NCI-H748 (cell line): ENCODE data around the gene FTCDNL1.
A peak's percentile ranks its signal among the peaks of the same experiment; 100 is the strongest.

Source experiments
- DNase-seq: peaks from one replicate; lab custom pipeline; 2025; ENCODE audit not compliant: unreplicated experiment; lab: John Stamatoyannopoulos, UW

The FTCDNL1 gene

GRCh38 chr2:199842631-199843395 lies 8.2 kb downstream of the FTCDNL1 start:
- no peak for DNase-seq

- DNase-seq: no peak
Measured at GRCh38 chr2:199841409-199841808, 9.6 kb downstream of the FTCDNL1 start.

GRCh38 chr2:199838399-199838798 lies 12.6 kb downstream of the FTCDNL1 start:
- DNase-seq: peak; percentile 71

- no peak for DNase-seq
Measured at GRCh38 chr2:199836943-199837342, 14.0 kb downstream of the FTCDNL1 start.

- peak; percentile 18 for DNase-seq
Measured at GRCh38 chr2:199833525-199833924, 17.5 kb downstream of the FTCDNL1 start.

GRCh38 chr2:199830531-199830930 lies 20.5 kb downstream of the FTCDNL1 start:
- no peak for DNase-seq

GRCh38 chr2:199829628-199830027 lies 21.4 kb downstream of the FTCDNL1 start:
- DNase-seq: no peak

GRCh38 chr2:199819746-199820145 lies 31.2 kb downstream of the FTCDNL1 start:
- no peak for DNase-seq

- DNase-seq: peak; percentile 62
Measured at GRCh38 chr2:199818754-199819153, 32.2 kb downstream of the FTCDNL1 start.

- peak; percentile 89 for DNase-seq
Measured at GRCh38 chr2:199818026-199818425, 33.0 kb downstream of the FTCDNL1 start.

- no peak for DNase-seq
Measured at GRCh38 chr2:199814817-199815211, 36.2 kb downstream of the FTCDNL1 start.

GRCh38 chr2:199814101-199814816 lies 36.7 kb downstream of the FTCDNL1 start:
- no peak for DNase-seq

- DNase-seq: no peak
Measured at GRCh38 chr2:199812493-199812892, 38.5 kb downstream of the FTCDNL1 start.

- DNase-seq: no peak
Measured at GRCh38 chr2:199811346-199811745, 39.6 kb downstream of the FTCDNL1 start.

GRCh38 chr2:199810422-199811171 lies 40.4 kb downstream of the FTCDNL1 start:
- peak; percentile 14 for DNase-seq

- DNase-seq: no peak
Measured at GRCh38 chr2:199807966-199808365, 43.0 kb downstream of the FTCDNL1 start.

GRCh38 chr2:199806179-199806578 lies 44.8 kb downstream of the FTCDNL1 start:
- DNase-seq: peak; percentile 17

GRCh38 chr2:199804831-199805230 lies 46.2 kb downstream of the FTCDNL1 start:
- DNase-seq: no peak

- DNase-seq: no peak
Measured at GRCh38 chr2:199798831-199799580, 52.0 kb downstream of the FTCDNL1 start.

GRCh38 chr2:199797431-199798403 lies 53.3 kb downstream of the FTCDNL1 start:
- DNase-seq: no peak
